HepG2 (cell line): Measurements from ENCODE around the gene LINGO3. TPM values are rescaled to one million over a fixed set of nuclear protein-coding genes. Genes with fewer than 3 reads are reported as not detected.

Source experiments
- AHR ChIP-seq: IDR thresholded peaks from 2 replicates; pipeline ENCODE4 v1.6.1; 2018; ENCODE audit warnings: missing genetic modification reagents, missing compliant biosample characterization
- CENPT ChIP-seq: sonication (generic); formaldehyde crosslinking; IDR thresholded peaks from 2 replicates; pipeline ENCODE4 v1.8.0; 2022; ENCODE audit warnings: low read depth, mild to moderate bottlenecking, moderate library complexity, missing genetic modification reagents
- ERF ChIP-seq: IDR thresholded peaks from 2 replicates; pipeline ENCODE4 v1.6.1; 2018; ENCODE audit warnings: missing biosample characterization, missing genetic modification reagents
- GRHL1 ChIP-seq: sonication (generic); formaldehyde crosslinking; conservative IDR thresholded peaks from 2 replicates; pipeline ENCODE4 v1.8.0; 2022; ENCODE audit warnings: missing genetic modification reagents
- HMGXB4 ChIP-seq, 2 experiments: sonication (generic) in 1 of 2; formaldehyde crosslinking in 1 of 2; IDR thresholded peaks; 2 replicates each; pipeline versions ENCODE4 v1.4.0 to v1.6.1; 2018 to 2020; ENCODE audit warnings: missing genetic modification reagents in 2 of 2, borderline replicate concordance in 1 of 2, low read depth in 1 of 2, mild to moderate bottlenecking in 1 of 2, missing biosample characterization in 1 of 2
- ISL2 ChIP-seq: sonication (generic); formaldehyde crosslinking; IDR thresholded peaks from 2 replicates; pipeline ENCODE4 v1.5.0; 2020; ENCODE audit warnings: missing genetic modification reagents
- KDM3A ChIP-seq: IDR thresholded peaks from 2 replicates; pipeline ENCODE4 v1.6.1; 2018; ENCODE audit warnings: low read depth, missing compliant biosample characterization
- PBX3 ChIP-seq: sonication (generic); formaldehyde crosslinking; IDR thresholded peaks from 2 replicates; pipeline ENCODE4 v1.8.1; 2023; ENCODE audit warnings: missing genetic modification reagents, inconsistent platforms, borderline replicate concordance
- SATB2 ChIP-seq: sonication (generic); formaldehyde crosslinking; IDR thresholded peaks from 2 replicates; pipeline ENCODE4 v1.5.0; 2020; ENCODE audit warnings: missing genetic modification reagents
- ZBTB7B ChIP-seq: sonication (generic); formaldehyde crosslinking; IDR thresholded peaks from 2 replicates; pipeline ENCODE4 v1.4.0; 2020; ENCODE audit warnings: missing genetic modification reagents
- ZKSCAN8 ChIP-seq: IDR thresholded peaks from 2 replicates; pipeline ENCODE4 v1.6.1; 2016; ENCODE audit warnings: borderline replicate concordance, missing genetic modification reagents, missing compliant biosample characterization
- ZNF124 ChIP-seq: sonication (generic); formaldehyde crosslinking; IDR thresholded peaks from 2 replicates; pipeline ENCODE4 v1.4.0; 2020; ENCODE audit warnings: missing genetic modification reagents
- ZNF234 ChIP-seq: sonication (generic); formaldehyde crosslinking; conservative IDR thresholded peaks from 2 replicates; pipeline ENCODE4 v1.5.1; 2020; ENCODE audit warnings: mild to moderate bottlenecking, missing genetic modification reagents
- ZNF235 ChIP-seq: sonication (generic); formaldehyde crosslinking; IDR thresholded peaks from 2 replicates; pipeline ENCODE4 v1.8.1; 2023; ENCODE audit warnings: mild to moderate bottlenecking, missing genetic modification reagents, borderline replicate concordance
- ZNF670 ChIP-seq: sonication (generic); formaldehyde crosslinking; IDR thresholded peaks from 2 replicates; pipeline ENCODE4 v1.8.0; 2022; ENCODE audit warnings: mild to moderate bottlenecking, missing genetic modification reagents, borderline replicate concordance
- ZNF790 ChIP-seq: sonication (generic); formaldehyde crosslinking; IDR thresholded peaks from 2 replicates; pipeline ENCODE4 v1.8.0; 2022; ENCODE audit warnings: missing genetic modification reagents, mild to moderate bottlenecking, borderline replicate concordance
- polyA plus RNA-seq, 8 experiments: library from polyadenylated mRNA; depleted of rRNA in 3 of 8; stranded (reverse) in 7 of 8; unstranded in 1 of 8; fragments of >200 nt; fragmentation: Illumina TruSeq in 4 of 8; extraction: Trizol in 4 of 8; gene quantifications; 2 replicates each; pipeline versions ENCODE4 v1.2.1 to v1.2.3, GENCODE V29; 2011 to 2016; ENCODE audit warnings: low read depth in 4 of 8, missing spikeins in 1 of 8, mixed read lengths in 1 of 8; ENCODE audit not compliant: insufficient read depth in 1 of 8
- total RNA-seq, 5 experiments: library from RNA; depleted of rRNA; stranded (reverse); fragments of >200 nt; fragmentation: Illumina TruSeq; extraction: Trizol; gene quantifications; 2 replicates each; pipeline ENCODE4 v1.2.3, GENCODE V29; 2016; ENCODE audit warnings: low read depth in 1 of 5
- TF ChIP-seq, protein P1 (sequence below): sonication (generic); formaldehyde crosslinking; IDR thresholded peaks from 2 replicates; pipeline ENCODE4 v1.4.0; 2020; ENCODE audit warnings: missing genetic modification reagents, borderline replicate concordance

Gene LINGO3
- total and polyA plus RNA-seq, 2 of the 13 experiments (the other 11 are each of a cell fraction or from before 2014, with no cell fraction given), result not detected

DNA sequence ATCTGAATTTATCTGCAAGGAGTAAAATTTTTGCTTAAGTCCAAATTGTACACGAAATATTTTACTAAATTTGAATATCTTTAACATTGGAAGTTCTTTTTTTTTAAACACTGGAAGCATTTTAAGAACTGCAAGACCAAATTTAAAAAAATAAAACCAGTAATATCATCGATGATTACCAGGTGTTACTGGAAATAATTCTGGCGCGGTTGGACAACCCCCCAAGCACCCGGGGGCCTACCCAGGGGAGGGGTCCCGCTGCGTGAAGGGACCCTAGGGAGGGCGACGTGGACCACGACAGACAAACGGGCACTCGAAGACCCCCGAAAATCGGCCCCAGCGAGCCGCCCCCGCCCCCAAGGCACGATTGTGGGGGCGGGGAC, 39.1 kb downstream of the LINGO3 start (continued):
- no peak for TF ChIP-seq GRHL1
- TF ChIP-seq SATB2 (CRISPR knock-in tag), result no peak
- 0 out of 2 replicates have a peak, but pooled peaks have one; percentile 2 for TF ChIP-seq ZNF790
- TF ChIP-seq KDM3A (CRISPR knock-in tag), result no peak
- no peak for TF ChIP-seq ZNF670 (CRISPR knock-in tag)
- TF ChIP-seq ERF (CRISPR knock-in tag), result no peak
- TF ChIP-seq HMGXB4 (CRISPR knock-in tag; IDR thresholded peaks at IDR 0.05; ENCODE audit: borderline replicate concordance in 1 of 2, low read depth in 1 of 2), result no peak
- no peak for TF ChIP-seq ZNF234 (CRISPR knock-in tag)
- no peak for TF ChIP-seq CENPT (CRISPR knock-in tag)
- peak; percentile 65; the same call in 1 of the 2 replicates for TF ChIP-seq ZBTB7B (CRISPR knock-in tag)
- TF ChIP-seq, protein P1, sequence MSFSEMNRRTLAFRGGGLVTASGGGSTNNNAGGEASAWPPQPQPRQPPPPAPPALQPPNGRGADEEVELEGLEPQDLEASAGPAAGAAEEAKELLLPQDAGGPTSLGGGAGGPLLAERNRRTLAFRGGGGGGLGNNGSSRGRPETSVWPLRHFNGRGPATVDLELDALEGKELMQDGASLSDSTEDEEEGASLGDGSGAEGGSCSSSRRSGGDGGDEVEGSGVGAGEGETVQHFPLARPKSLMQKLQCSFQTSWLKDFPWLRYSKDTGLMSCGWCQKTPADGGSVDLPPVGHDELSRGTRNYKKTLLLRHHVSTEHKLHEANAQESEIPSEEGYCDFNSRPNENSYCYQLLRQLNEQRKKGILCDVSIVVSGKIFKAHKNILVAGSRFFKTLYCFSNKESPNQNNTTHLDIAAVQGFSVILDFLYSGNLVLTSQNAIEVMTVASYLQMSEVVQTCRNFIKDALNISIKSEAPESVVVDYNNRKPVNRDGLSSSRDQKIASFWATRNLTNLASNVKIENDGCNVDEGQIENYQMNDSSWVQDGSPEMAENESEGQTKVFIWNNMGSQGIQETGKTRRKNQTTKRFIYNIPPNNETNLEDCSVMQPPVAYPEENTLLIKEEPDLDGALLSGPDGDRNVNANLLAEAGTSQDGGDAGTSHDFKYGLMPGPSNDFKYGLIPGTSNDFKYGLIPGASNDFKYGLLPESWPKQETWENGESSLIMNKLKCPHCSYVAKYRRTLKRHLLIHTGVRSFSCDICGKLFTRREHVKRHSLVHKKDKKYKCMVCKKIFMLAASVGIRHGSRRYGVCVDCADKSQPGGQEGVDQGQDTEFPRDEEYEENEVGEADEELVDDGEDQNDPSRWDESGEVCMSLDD (CRISPR knock-in tag), result 0 out of 2 replicates have a peak, but pooled peaks have one; percentile 14
- no peak for TF ChIP-seq ZKSCAN8
- TF ChIP-seq ZNF124, result no peak
- TF ChIP-seq ISL2 (CRISPR knock-in tag), result no peak
- no peak for TF ChIP-seq AHR
- no peak for TF ChIP-seq PBX3 (CRISPR knock-in tag)
- TF ChIP-seq ZNF235 (CRISPR knock-in tag), result no peak
